ENCODE data around the gene CACYBP. TPM values are rescaled to one million over a fixed set of nuclear protein-coding genes. Genes with fewer than 3 reads are reported as not detected.

CACYBP gene
- total RNA-seq, result 95.3 and 142 TPM in 2 replicates

GRCh38 chr1:174999936-175000696 lies at the start of gene CACYBP:
Gene CACYBP (plus strand): TSS chr1:174999947. CDS start chr1:175000181, 234 bp downstream.

GRCh38 chr1:175023043-175023921 lies 23.5 kb downstream of the CACYBP start, which contains the start of gene MRPS14:
Gene MRPS14 (minus strand): TSS chr1:175023425. CDS start chr1:175023408, 17 bp downstream.

Other genes with a start within 250 kb of the CACYBP start
- 25.7 and 30.7 TPM in 2 replicates for gene MRPS14, start 23.5 kb downstream of the CACYBP start, total RNA-seq
- not detected in 2 replicates for gene TNN, start 67.9 kb downstream of the CACYBP start, total RNA-seq
- under 0.01 TPM in 2 replicates for gene KIAA0040, start 192.8 kb downstream of the CACYBP start, total RNA-seq

Data from bronchial smooth muscle cell (primary cell).